PC-9 (cell line): ENCODE results near the gene CBFA2T3. TPM values are rescaled to one million over a fixed set of nuclear protein-coding genes. Genes with fewer than 3 reads are reported as not detected.

Experiments
- BruUV-seq: library from RNA; stranded (reverse); fragments of 400-500 nt; replicated peaks from 2 replicates; lab custom pipeline; 2021; lab: Mats Ljungman, UMichigan
- CTCF ChIA-PET: fragments of 300-600 bp; sonication (Branson Sonifier 250); formaldehyde crosslinking; loops from one replicate; lab custom pipeline; 2022; ENCODE audit warnings: antibody characterized with exemption; lab: Charles Lee
- POLR2A ChIA-PET: fragments of 300-600 bp; sonication (Branson Sonifier 250); formaldehyde crosslinking; loops from one replicate; lab custom pipeline; 2022; ENCODE audit warnings: antibody characterized with exemption; ENCODE audit not compliant: unreplicated experiment; lab: Charles Lee
- DNase-seq, 2 experiments: peaks; one replicate each; pipeline versions ENCODE4 v3.0.0 to v3.0.0-alpha.2; 2015 to 2022; ENCODE audit warnings: mixed read lengths in 1 of 2
- H2AFZ ChIP-seq: fragments of 200-600 bp; sonication (generic); 2 replicates; pipeline ENCODE4 v1.8.1; 2017; ENCODE audit warnings: antibody characterized with exemption
- H3F3A ChIP-seq: fragments of 200-600 bp; sonication (generic); 2 replicates; pipeline ENCODE4 v1.8.1; 2017; ENCODE audit warnings: antibody characterized with exemption, mild to moderate bottlenecking, low read depth; ENCODE audit not compliant: insufficient read depth
- H3K27ac ChIP-seq: fragments of 200-600 bp; sonication (generic); 2 replicates; pipeline ENCODE4 v1.6.1; 2016; ENCODE audit warnings: mixed run types
- H3K27me3 ChIP-seq: fragments of 200-600 bp; sonication (generic); 2 replicates; pipeline ENCODE4 v1.6.1; 2016; ENCODE audit warnings: low read depth, mixed run types; ENCODE audit not compliant: insufficient read depth
- H3K36me3 ChIP-seq: fragments of 200-600 bp; sonication (generic); 2 replicates; pipeline ENCODE4 v1.6.1; 2016; ENCODE audit warnings: low read depth, mixed run types
- H3K4me1 ChIP-seq: fragments of 200-600 bp; sonication (generic); replicated peaks from 2 replicates; pipeline ENCODE4 v1.6.1; 2016; ENCODE audit warnings: mixed run types; ENCODE audit not compliant: insufficient read depth
- H3K4me2 ChIP-seq: fragments of 200-600 bp; sonication (generic); 2 replicates; pipeline ENCODE4 v1.6.1; 2017; ENCODE audit warnings: mixed run types
- H3K4me3 ChIP-seq: fragments of 200-600 bp; sonication (generic); 2 replicates; pipeline ENCODE4 v1.6.1; 2016; ENCODE audit warnings: mixed run types
- H3K79me2 ChIP-seq: fragments of 200-600 bp; sonication (generic); 2 replicates; pipeline ENCODE4 v1.6.1; 2017; ENCODE audit warnings: low read depth, mixed run types
- H3K9me2 ChIP-seq: fragments of 200-600 bp; sonication (generic); 2 replicates; pipeline ENCODE4 v1.8.1; 2017; ENCODE audit warnings: mild to moderate bottlenecking; ENCODE audit not compliant: insufficient read depth
- H3K9me3 ChIP-seq: fragments of 200-600 bp; sonication (generic); 2 replicates; pipeline ENCODE4 v1.8.1; 2016; ENCODE audit warnings: low read depth; ENCODE audit not compliant: insufficient read depth
- H4K20me1 ChIP-seq: fragments of 200-600 bp; sonication (generic); 2 replicates; pipeline ENCODE4 v1.8.1; 2017; ENCODE audit not compliant: insufficient read depth
- EZH2 ChIP-seq: fragments of 200-600 bp; sonication (generic); IDR thresholded peaks from 2 replicates; pipeline ENCODE4 v1.8.0; 2017; ENCODE audit warnings: antibody characterized with exemption, low read depth
- intact Hi-C: fragments of 100-400 bp; cut with micrococcal nuclease; formaldehyde crosslinking; loops from one replicate; pipeline ENCODE4 v1.10.0; 2022; ENCODE audit not compliant: unreplicated experiment
- total RNA-seq: library from RNA; stranded (reverse); gene quantifications from 2 replicates; pipeline ENCODE4 v1.2.3, GENCODE V29; 2021
- TF ChIP-seq, protein P1 (sequence below): fragments of 200-600 bp; sonication (generic); conservative IDR thresholded peaks from 2 replicates; pipeline ENCODE4 v1.6.1; 2017; ENCODE audit warnings: mixed run types, antibody characterized with exemption, mild to moderate bottlenecking, moderate library complexity

The CBFA2T3 gene
- total RNA-seq, 1 experiment from 2014 or later, result 1.0 TPM

DNA sequence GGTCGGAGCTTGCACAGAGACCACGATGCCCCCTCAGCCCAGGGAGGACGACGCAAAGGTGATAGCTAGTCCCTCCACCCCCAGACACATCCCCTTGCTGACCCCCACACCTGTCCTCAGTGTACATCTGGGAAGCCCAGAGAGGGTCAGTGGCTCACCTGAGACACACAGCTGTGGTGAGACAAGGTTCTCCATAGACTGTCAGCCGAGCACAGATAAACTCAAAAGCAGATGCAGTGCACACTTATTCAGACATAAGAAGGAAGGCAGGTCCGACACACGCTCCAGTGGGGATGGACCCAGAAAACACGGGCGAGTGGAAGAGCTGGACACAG lies 19.6 kb downstream of the CBFA2T3 start:
- BruUV-seq, result no TSS peak
- no peak overlapping the region for H3K27ac ChIP-seq
- no peaks in the 10 kb centered on the region for H3K9me2 ChIP-seq
- no peak overlapping the region for H2AFZ ChIP-seq
- H3K79me2 ChIP-seq, result no peaks in the 10 kb centered on the region
- intact Hi-C loops, result no loop called here
- H3K4me3 ChIP-seq, result no peak overlapping the region
- TF ChIP-seq, protein P1, sequence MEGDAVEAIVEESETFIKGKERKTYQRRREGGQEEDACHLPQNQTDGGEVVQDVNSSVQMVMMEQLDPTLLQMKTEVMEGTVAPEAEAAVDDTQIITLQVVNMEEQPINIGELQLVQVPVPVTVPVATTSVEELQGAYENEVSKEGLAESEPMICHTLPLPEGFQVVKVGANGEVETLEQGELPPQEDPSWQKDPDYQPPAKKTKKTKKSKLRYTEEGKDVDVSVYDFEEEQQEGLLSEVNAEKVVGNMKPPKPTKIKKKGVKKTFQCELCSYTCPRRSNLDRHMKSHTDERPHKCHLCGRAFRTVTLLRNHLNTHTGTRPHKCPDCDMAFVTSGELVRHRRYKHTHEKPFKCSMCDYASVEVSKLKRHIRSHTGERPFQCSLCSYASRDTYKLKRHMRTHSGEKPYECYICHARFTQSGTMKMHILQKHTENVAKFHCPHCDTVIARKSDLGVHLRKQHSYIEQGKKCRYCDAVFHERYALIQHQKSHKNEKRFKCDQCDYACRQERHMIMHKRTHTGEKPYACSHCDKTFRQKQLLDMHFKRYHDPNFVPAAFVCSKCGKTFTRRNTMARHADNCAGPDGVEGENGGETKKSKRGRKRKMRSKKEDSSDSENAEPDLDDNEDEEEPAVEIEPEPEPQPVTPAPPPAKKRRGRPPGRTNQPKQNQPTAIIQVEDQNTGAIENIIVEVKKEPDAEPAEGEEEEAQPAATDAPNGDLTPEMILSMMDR, result no peak
- no peak for TF ChIP-seq EZH2
- CTCF ChIA-PET, result no interaction called here
- no peaks in the 10 kb centered on the region for H3F3A ChIP-seq
- H3K27me3 ChIP-seq, result peaks cover 56% of the 10 kb centered on the region
- DNase-seq, result no peak
- no peaks in the 10 kb centered on the region for H3K4me1 ChIP-seq
- H3K9me3 ChIP-seq, result no peaks in the 10 kb centered on the region
- H3K4me2 ChIP-seq, result no peak overlapping the region
- no peaks in the 10 kb centered on the region for H3K36me3 ChIP-seq
- POLR2A ChIA-PET, result interaction anchor here (0.6 kb wide), 1 partner anchor 22 kb away, joined by 3 read pairs; no protein-coding TSS in a partner anchor
- H4K20me1 ChIP-seq, result no peaks in the 10 kb centered on the region

DNA sequence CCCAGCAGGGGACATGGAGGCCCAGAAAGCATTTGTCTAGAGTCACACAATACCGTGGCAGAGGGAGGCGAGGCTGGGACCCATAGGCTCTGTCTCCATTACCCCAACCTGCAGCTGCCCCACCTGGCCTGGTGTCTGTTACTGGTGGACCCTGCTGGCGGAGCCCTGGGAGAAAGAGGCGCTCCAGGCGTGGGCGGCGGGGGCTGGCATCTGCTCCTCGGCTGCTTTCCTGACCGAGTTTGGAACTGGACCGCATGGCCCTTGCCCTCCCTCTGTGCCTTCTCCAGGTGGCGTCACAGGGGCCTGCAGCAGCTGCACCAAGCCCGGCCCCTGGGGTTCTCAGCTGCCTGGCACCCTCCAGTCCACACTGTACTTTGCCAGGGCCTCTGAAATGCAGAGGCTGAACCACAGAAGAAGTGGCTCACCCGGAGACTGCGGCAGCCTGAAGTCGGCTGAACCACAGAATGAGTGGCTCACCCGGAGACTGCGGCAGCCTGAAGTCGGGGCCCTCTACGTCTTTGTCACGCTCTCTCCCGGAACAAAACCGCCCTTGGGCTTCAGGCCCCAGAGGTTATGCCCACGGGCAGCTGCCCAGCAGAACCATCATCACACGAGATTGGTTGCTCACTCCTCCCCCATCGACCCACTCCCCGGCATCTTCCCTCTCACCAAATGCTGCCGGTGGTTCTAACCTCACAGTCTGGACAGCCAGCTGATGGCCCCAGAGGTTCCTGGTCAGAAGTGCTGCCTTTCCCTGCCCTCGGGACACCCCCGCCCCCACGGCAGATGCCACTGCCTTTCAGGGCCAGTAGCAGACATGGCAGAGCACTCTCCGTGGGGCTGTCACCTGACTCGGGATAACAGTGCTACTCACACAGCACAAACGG lies 20.2 kb downstream of the CBFA2T3 start:
- H3K4me3 ChIP-seq, result no peak overlapping the region
- no peak overlapping the region for H2AFZ ChIP-seq
- H3K27ac ChIP-seq, result no peak overlapping the region
- no peaks in the 10 kb centered on the region for H3K9me2 ChIP-seq
- POLR2A ChIA-PET, result interaction anchor here (0.6 kb wide), 1 partner anchor 22 kb away, joined by 3 read pairs; no protein-coding TSS in a partner anchor
- CTCF ChIA-PET, result no interaction called here
- peaks cover 51% of the 10 kb centered on the region for H3K27me3 ChIP-seq
- H3K36me3 ChIP-seq, result no peaks in the 10 kb centered on the region
- TF ChIP-seq, protein P1, result no peak
- no peak for TF ChIP-seq EZH2
- no peaks in the 10 kb centered on the region for H3F3A ChIP-seq
- no peaks in the 10 kb centered on the region for H4K20me1 ChIP-seq
- DNase-seq, result no peak
- no peak overlapping the region for H3K4me2 ChIP-seq
- intact Hi-C loops, result no loop called here
- H3K4me1 ChIP-seq, result no peaks in the 10 kb centered on the region
- no peaks in the 10 kb centered on the region for H3K9me3 ChIP-seq
- no peaks in the 10 kb centered on the region for H3K79me2 ChIP-seq
- BruUV-seq, result no TSS peak

GRCh38 chr16:88955906-88956305 lies 21.1 kb downstream of the CBFA2T3 start:
- Histone ChIP-seq H3K9me3 (no peaks in the 10 kb centered on the region), H3F3A (no peaks in the 10 kb centered on the region), H3K4me1 (no peaks in the 10 kb centered on the region), H4K20me1 (no peaks in the 10 kb centered on the region), H2AFZ (no peak overlapping the region), H3K27ac (no peak overlapping the region), H3K9me2 (no peaks in the 10 kb centered on the region), H3K79me2 (no peaks in the 10 kb centered on the region), H3K27me3 (peaks cover 47% of the 10 kb centered on the region), H3K36me3 (no peaks in the 10 kb centered on the region), H3K4me3 (no peak overlapping the region), H3K4me2 (no peak overlapping the region)
- POLR2A ChIA-PET, result no interaction called here
- no TSS peak for BruUV-seq
- TF ChIP-seq, protein P1, result no peak
- no peak for TF ChIP-seq EZH2
- DNase-seq, result no peak
- CTCF ChIA-PET, result no interaction called here
- intact Hi-C loops, result no loop called here
